ENCODE data around the gene ATAD1. TPM values are rescaled to one million over a fixed set of nuclear protein-coding genes. Genes with fewer than 3 reads are reported as not detected.

Gene ATAD1
- total RNA-seq, 1 experiment from 2014 or later: 48.6 TPM

DNA sequence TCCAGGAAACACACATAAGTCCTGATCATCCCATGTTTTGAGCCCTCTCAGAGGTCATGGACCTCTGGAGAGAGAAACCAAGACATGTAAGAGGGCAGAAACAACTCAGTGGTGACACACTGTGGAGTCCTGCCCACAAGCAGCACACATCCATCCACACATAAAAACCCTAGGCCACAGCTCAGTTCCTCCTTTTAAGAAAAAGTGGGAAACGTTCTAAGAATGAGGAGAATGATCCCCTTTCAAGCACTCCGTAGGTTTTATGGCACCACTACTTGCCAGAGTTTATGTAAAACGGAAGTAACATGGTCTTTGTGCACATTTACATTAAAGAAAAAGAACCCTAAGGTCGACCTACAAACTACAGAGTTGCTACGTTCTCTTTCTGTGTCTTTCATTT lies 19.9 kb downstream of the ATAD1 start:
- peaks cover 26% of the 10 kb centered on the region for H3K9me3 ChIP-seq (ENCODE audit: low read depth, low read length, poor library complexity, severe bottlenecking)
- peaks cover 31% of the 10 kb centered on the region for H3K36me3 ChIP-seq (ENCODE audit: insufficient read depth, low read length, poor library complexity, severe bottlenecking)
- CTCF ChIA-PET: no interaction called here
- BruUV-seq (replicated peaks): no TSS peak
- no peak for TF ChIP-seq CTCF (conservative IDR thresholded peaks at IDR 0.05; ENCODE audit: low read depth, low read length)
- TF ChIP-seq EZH2 (IDR thresholded peaks at IDR 0.05; ENCODE audit: borderline replicate concordance, low read depth, low read length, poor library complexity, severe bottlenecking): no peak
- DNase-seq (ENCODE audit: low spot score): no peak
- no peak overlapping the region for H3K4me3 ChIP-seq (ENCODE audit: low read depth, low read length, poor library complexity, severe bottlenecking)
- POLR2A ChIA-PET (ENCODE audit: low non-redundant PET): no interaction called here
- H3K27ac ChIP-seq (ENCODE audit: low read depth, low read length, poor library complexity, severe bottlenecking): no peak overlapping the region
- no peaks in the 10 kb centered on the region for H3K4me1 ChIP-seq (ENCODE audit: insufficient read depth, low read length, poor library complexity, severe bottlenecking)
- intact Hi-C loops (cut with micrococcal nuclease; ENCODE audit: unreplicated experiment): no loop called here
- H3K27me3 ChIP-seq (replicated peaks; ENCODE audit: insufficient read depth, low read depth, low read length, poor library complexity): no peaks in the 10 kb centered on the region

- no TSS peak for BruUV-seq (replicated peaks)
- peak; percentile 33 for DNase-seq (ENCODE audit: low spot score)
- no peaks in the 10 kb centered on the region for H3K9me3 ChIP-seq (ENCODE audit: low read depth, low read length, poor library complexity, severe bottlenecking)
- ChIA-PET CTCF (no interaction called here), POLR2A (ENCODE audit: low non-redundant PET) (interaction anchor here (0.6 kb wide), 1 partner anchor 83 kb away, joined by 3 read pairs; no protein-coding TSS in a partner anchor)
- intact Hi-C loops (cut with micrococcal nuclease; ENCODE audit: unreplicated experiment): no loop called here
- no peak overlapping the region for H3K27ac ChIP-seq (ENCODE audit: low read depth, low read length, poor library complexity, severe bottlenecking)
- no peaks in the 10 kb centered on the region for H3K27me3 ChIP-seq (replicated peaks; ENCODE audit: insufficient read depth, low read depth, low read length, poor library complexity)
- TF ChIP-seq CTCF (conservative IDR thresholded peaks at IDR 0.05; ENCODE audit: low read depth, low read length) (no peak), EZH2 (IDR thresholded peaks at IDR 0.05; ENCODE audit: borderline replicate concordance, low read depth, low read length, poor library complexity, severe bottlenecking) (no peak)
- H3K4me3 ChIP-seq (ENCODE audit: low read depth, low read length, poor library complexity, severe bottlenecking): no peak overlapping the region
- H3K36me3 ChIP-seq (ENCODE audit: insufficient read depth, low read length, poor library complexity, severe bottlenecking): peaks cover 10% of the 10 kb centered on the region
- H3K4me1 ChIP-seq (ENCODE audit: insufficient read depth, low read length, poor library complexity, severe bottlenecking): no peaks in the 10 kb centered on the region
These were observed 23.7 kb downstream of the ATAD1 start for GRCh38 chr10:87794285-87794684.

GRCh38 chr10:87790185-87790584 lies 27.8 kb downstream of the ATAD1 start:
- H3K4me1 ChIP-seq (ENCODE audit: insufficient read depth, low read length, poor library complexity, severe bottlenecking): no peaks in the 10 kb centered on the region
- no peak overlapping the region for H3K27ac ChIP-seq (ENCODE audit: low read depth, low read length, poor library complexity, severe bottlenecking)
- H3K4me3 ChIP-seq (ENCODE audit: low read depth, low read length, poor library complexity, severe bottlenecking): no peak overlapping the region
- no peak for TF ChIP-seq CTCF (conservative IDR thresholded peaks at IDR 0.05; ENCODE audit: low read depth, low read length)
- TF ChIP-seq EZH2 (IDR thresholded peaks at IDR 0.05; ENCODE audit: borderline replicate concordance, low read depth, low read length, poor library complexity, severe bottlenecking): no peak
- no peaks in the 10 kb centered on the region for H3K27me3 ChIP-seq (replicated peaks; ENCODE audit: insufficient read depth, low read depth, low read length, poor library complexity)
- CTCF ChIA-PET: no interaction called here
- no TSS peak for BruUV-seq (replicated peaks)
- intact Hi-C loops (cut with micrococcal nuclease; ENCODE audit: unreplicated experiment): no loop called here
- peaks cover 14% of the 10 kb centered on the region for H3K36me3 ChIP-seq (ENCODE audit: insufficient read depth, low read length, poor library complexity, severe bottlenecking)
- POLR2A ChIA-PET (ENCODE audit: low non-redundant PET): no interaction called here
- H3K9me3 ChIP-seq (ENCODE audit: low read depth, low read length, poor library complexity, severe bottlenecking): no peaks in the 10 kb centered on the region
- DNase-seq (ENCODE audit: low spot score): no peak
